Liver (tissue), 9 donors: ENCODE results near the gene TRMO. TPM values are rescaled to one million over a fixed set of nuclear protein-coding genes. Genes with fewer than 3 reads are reported as not detected.

Experiments used
- DNase-seq: peaks from one replicate; pipeline ENCODE4 v3.0.0-alpha.2; 2017; ENCODE audit warnings: low spot score
- H3K27ac ChIP-seq, 2 donors: one replicate each; pipeline ENCODE4 v1.7.0; 2013; ENCODE audit warnings: inconsistent platforms in 2 of 2, low read length in 2 of 2, control low read depth in 1 of 2, low read depth in 1 of 2, mild to moderate bottlenecking in 1 of 2
- H3K27me3 ChIP-seq, 4 donors: one replicate each; pipeline versions ENCODE4 v1.6.1 to v1.7.0; 2013; ENCODE audit warnings: low read length in 3 of 4, inconsistent platforms in 1 of 4, mild to moderate bottlenecking in 1 of 4, moderate library complexity in 1 of 4; ENCODE audit not compliant: control insufficient read depth in 4 of 4, insufficient read depth in 4 of 4
- H3K36me3 ChIP-seq, 4 donors: one replicate each; pipeline versions ENCODE4 v1.6.1 to v1.7.0; 2013; ENCODE audit warnings: low read length in 3 of 4, mild to moderate bottlenecking in 3 of 4, low read depth in 1 of 4, moderate library complexity in 1 of 4; ENCODE audit not compliant: control insufficient read depth in 4 of 4, insufficient read depth in 3 of 4
- H3K4me1 ChIP-seq, 4 donors: one replicate each; pipeline versions ENCODE4 v1.6.1 to v1.7.0; 2013; ENCODE audit warnings: low read length in 3 of 4, mild to moderate bottlenecking in 3 of 4, moderate library complexity in 1 of 4; ENCODE audit not compliant: control insufficient read depth in 4 of 4, insufficient read depth in 4 of 4
- H3K4me3 ChIP-seq, 3 donors: one replicate each; pipeline versions ENCODE4 v1.6.1 to v1.7.0; 2013; ENCODE audit warnings: low read length in 3 of 3, control low read depth in 1 of 3, low read depth in 1 of 3, mild to moderate bottlenecking in 1 of 3
- H3K9ac ChIP-seq, 2 donors: one replicate each; pipeline ENCODE4 v1.7.0; 2013; ENCODE audit warnings: low read length in 2 of 2, mild to moderate bottlenecking in 2 of 2, moderate library complexity in 2 of 2, control low read depth in 1 of 2, low read depth in 1 of 2
- H3K9me3 ChIP-seq, 4 donors: one replicate each; pipeline versions ENCODE4 v1.6.1 to v1.7.0; 2013; ENCODE audit warnings: low read length in 3 of 4; ENCODE audit not compliant: control insufficient read depth in 4 of 4
- ATF3 ChIP-seq: IDR thresholded peaks from 2 replicates; pipeline ENCODE4 v1.6.1; 2016; ENCODE audit warnings: antibody characterized with exemption
- CTCF ChIP-seq: fragments of 150-350 bp; IDR thresholded peaks from 2 replicates; pipeline ENCODE4 v1.5.1; 2017; ENCODE audit warnings: improper control_type of control experiment, low read depth, low read length; ENCODE audit not compliant: missing input control
- EGR1 ChIP-seq, 2 donors: IDR thresholded peaks; 2 replicates each; pipeline ENCODE4 v1.6.1; 2016 to 2018; ENCODE audit warnings: antibody characterized with exemption in 2 of 2, low read depth in 2 of 2
- FOXA1 ChIP-seq: IDR thresholded peaks from 2 replicates; pipeline ENCODE4 v1.6.1; 2016; ENCODE audit warnings: antibody characterized with exemption
- FOXA2 ChIP-seq: IDR thresholded peaks from 2 replicates; pipeline ENCODE4 v1.6.1; 2016; ENCODE audit warnings: antibody characterized with exemption
- GABPA ChIP-seq, 2 donors: IDR thresholded peaks in 1 of 2; conservative IDR thresholded peaks in 1 of 2; 2 replicates each; pipeline ENCODE4 v1.6.1; 2016; ENCODE audit warnings: antibody characterized with exemption in 2 of 2, mild to moderate bottlenecking in 1 of 2, moderate library complexity in 1 of 2
- HNF4A ChIP-seq, 2 donors: conservative IDR thresholded peaks; 2 replicates each; pipeline ENCODE4 v1.6.1; 2016; ENCODE audit warnings: antibody characterized with exemption in 2 of 2, mild to moderate bottlenecking in 2 of 2
- HNF4G ChIP-seq: IDR thresholded peaks from 2 replicates; pipeline ENCODE4 v1.6.1; 2016; ENCODE audit warnings: antibody characterized with exemption
- JUND ChIP-seq, 2 donors: IDR thresholded peaks; 2 replicates each; pipeline ENCODE4 v1.6.1; 2016; ENCODE audit warnings: antibody characterized with exemption in 2 of 2
- MAX ChIP-seq: IDR thresholded peaks from 2 replicates; pipeline ENCODE4 v1.6.1; 2016; ENCODE audit warnings: antibody characterized with exemption
- NR2F2 ChIP-seq: IDR thresholded peaks from 2 replicates; pipeline ENCODE4 v1.6.1; 2016; ENCODE audit warnings: antibody characterized with exemption
- RAD21 ChIP-seq, 2 donors: IDR thresholded peaks; 2 replicates each; pipeline ENCODE4 v1.6.1; 2016; ENCODE audit warnings: antibody characterized with exemption in 2 of 2, mild to moderate bottlenecking in 2 of 2
- REST ChIP-seq: IDR thresholded peaks from 2 replicates; pipeline ENCODE4 v1.6.1; 2016; ENCODE audit warnings: antibody characterized with exemption, mild to moderate bottlenecking
- RXRA ChIP-seq, 2 donors: IDR thresholded peaks; 2 replicates each; pipeline ENCODE4 v1.6.1; 2017 to 2018; ENCODE audit warnings: antibody characterized with exemption in 2 of 2, mild to moderate bottlenecking in 1 of 2
- SP1 ChIP-seq: IDR thresholded peaks from 2 replicates; pipeline ENCODE4 v1.6.1; 2018; ENCODE audit warnings: antibody characterized with exemption, mild to moderate bottlenecking
- TAF1 ChIP-seq: conservative IDR thresholded peaks from 2 replicates; pipeline ENCODE4 v1.6.1; 2016; ENCODE audit warnings: antibody characterized with exemption, mild to moderate bottlenecking
- YY1 ChIP-seq: IDR thresholded peaks from 2 replicates; pipeline ENCODE4 v1.6.1; 2016; ENCODE audit warnings: antibody characterized with exemption, mild to moderate bottlenecking
- ZBTB33 ChIP-seq: IDR thresholded peaks from 2 replicates; pipeline ENCODE4 v1.6.1; 2016; ENCODE audit warnings: antibody characterized with exemption
- WGBS: extraction: QIAGEN DNeasy Blood & Tissue Kit; methylation state at CpG from one replicate; pipeline ENCODE4 v1.1.7; 2013; 5-methylcytosine and 5-hydroxymethylcytosine counted together
- polyA plus RNA-seq, 2 donors: library from polyadenylated mRNA; stranded (reverse) in 1 of 2; unstranded in 1 of 2; fragments of 200-250 nt in 1 of 2; fragments of >200 nt in 1 of 2; fragmentation: Nextera tagmentation in 1 of 2; extraction: Ambion mirVana in 1 of 2; gene quantifications; one replicate each; pipeline versions ENCODE4 v1.2.1 to v1.2.3, GENCODE V29; 2013 to 2015
- total RNA-seq, 2 donors: library from RNA; depleted of rRNA; stranded (reverse); fragments of >200 nt; gene quantifications; one replicate each; pipeline ENCODE4 v1.2.3, GENCODE V29; 2014
- donor health status: healthy.
- donor health status: healthy.
- donor health status: healthy.
- donor health status: healthy.
- donor health status: healthy.

Gene TRMO
- total and polyA plus RNA-seq, 4 donors, result 7.0 to 13.2 (median 9.7) TPM

- Histone ChIP-seq H3K27ac (no peak overlapping the region), H3K27me3 (no peaks in the 10 kb centered on the region), H3K4me3 (no peak overlapping the region), H3K9me3 (no peaks in the 10 kb centered on the region), H3K4me1 (peaks cover 0 to 5% (median 0%) of the 10 kb centered on the region in 4 donors), H3K36me3 (peaks cover 0 to 2% (median under 1%) of the 10 kb centered on the region in 4 donors), H3K9ac (no peak overlapping the region)
- DNase-seq, result no peak
- 92% methylated on average over 6 of the region's 6 CpGs for whole genome bisulfite sequencing
- TF ChIP-seq HNF4G, result no peak
- TF ChIP-seq SP1, result no peak
- TF ChIP-seq JUND (IDR thresholded peaks at IDR 0.05), result no peak
- no peak for TF ChIP-seq FOXA2
- TF ChIP-seq ATF3, result no peak
- TF ChIP-seq RAD21 (IDR thresholded peaks at IDR 0.05), result no peak
- no peak for TF ChIP-seq NR2F2
- TF ChIP-seq YY1, result no peak
Measured at GRCh38 chr9:97895695-97896332, 26.5 kb downstream of the TRMO start.

- H3K27ac ChIP-seq, result no peak overlapping the region
- peaks cover 0 to 2% (median under 1%) of the 10 kb centered on the region in 4 donors for H3K36me3 ChIP-seq
- no peaks in the 10 kb centered on the region for H3K9me3 ChIP-seq
- TF ChIP-seq JUND (IDR thresholded peaks at IDR 0.05), result no peak
- TF ChIP-seq ZBTB33, result no peak
- TF ChIP-seq RXRA (IDR thresholded peaks at IDR 0.05), result no peak
- TF ChIP-seq MAX, result no peak
- TF ChIP-seq FOXA2, result no peak
- no peak for TF ChIP-seq RAD21 (IDR thresholded peaks at IDR 0.05)
- no peak for TF ChIP-seq TAF1
- no peak for TF ChIP-seq HNF4G
- TF ChIP-seq NR2F2, result no peak
- no peak for TF ChIP-seq EGR1 (IDR thresholded peaks at IDR 0.05; ENCODE audit: low read depth in 2 of 2)
- no peak for TF ChIP-seq GABPA (IDR thresholded peaks at IDR 0.05 in 1 of 2, conservative IDR thresholded peaks at IDR 0.05 in 1 of 2)
- TF ChIP-seq YY1, result no peak
- no peak for TF ChIP-seq ATF3
- TF ChIP-seq SP1, result no peak
- TF ChIP-seq FOXA1, result no peak
- no peak for TF ChIP-seq REST
- TF ChIP-seq HNF4A (conservative IDR thresholded peaks at IDR 0.05), result no peak
- TF ChIP-seq CTCF, result no peak
- DNase-seq, result no peak
- no peak overlapping the region for H3K9ac ChIP-seq
- no peak overlapping the region for H3K4me3 ChIP-seq
- WGBS, result 94% methylated on average over 1 of the region's 1 CpG
- no peaks in the 10 kb centered on the region for H3K27me3 ChIP-seq
- H3K4me1 ChIP-seq, result peaks cover 0 to 2% (median 0%) of the 10 kb centered on the region in 4 donors
Measured at GRCh38 chr9:97895211-97895610, 27.1 kb downstream of the TRMO start.
